HepG2 (cell line): ENCODE results near the gene PLCB2. TPM values are rescaled to one million over a fixed set of nuclear protein-coding genes. Genes with fewer than 3 reads are reported as not detected.

Experiments
- ATAC-seq: fragments of 200-7000 bp; cut with Tn5 transposase; 3 replicates; pipeline ENCODE4 v1.9.1; 2020; ENCODE audit warnings: mild to moderate bottlenecking, moderate library complexity
- BruUV-seq: library from RNA; stranded (reverse); fragments of 400-500 nt; replicated peaks from 2 replicates; lab custom pipeline; 2021; lab: Mats Ljungman, UMichigan
- CTCF ChIA-PET: fragments of 300-600 bp; formaldehyde crosslinking; extraction: SDS; loops from one replicate; lab custom pipeline; 2021; ENCODE audit warnings: low total read pairs, inconsistent platforms, low intra/inter-chr PET ratio; lab: Yijun Ruan, JAX
- POLR2A ChIA-PET: fragments of 350-600 bp; sonication (Branson Sonifier 250); formaldehyde crosslinking; loops from one replicate; lab custom pipeline; 2020; ENCODE audit warnings: antibody characterized with exemption, inconsistent platforms; lab: Yijun Ruan, JAX
- DNase-seq: peaks from one replicate; pipeline ENCODE4 v3.0.0-alpha.2; 2015; ENCODE audit warnings: low spot score
- FAIRE-seq: peaks from 3 replicates; lab custom pipeline; 2011; peaks lifted over from hg19 to GRCh38; lab: Jason Lieb, UNC
- H2AFZ ChIP-seq: one replicate; pipeline ENCODE4 v1.6.1; 2011; ENCODE audit warnings: low read length, inconsistent platforms
- H3K27ac ChIP-seq: fragments of 300-600 bp; 3 replicates; pipeline ENCODE4 v1.8.0; 2011; ENCODE audit warnings: mixed run types, mild to moderate bottlenecking, mixed read lengths, low read length, inconsistent platforms; ENCODE audit not compliant: insufficient read depth; ENCODE audit errors: extremely low read length
- H3K27me3 ChIP-seq, 2 experiments: fragments of 200-600 bp in 1 of 2; 2 replicates in 1 of 2; 3 replicates in 1 of 2; pipeline versions ENCODE4 v1.6.0 to v1.8.0; 2011; ENCODE audit warnings: low read length in 2 of 2, mild to moderate bottlenecking in 2 of 2, moderate library complexity in 2 of 2, inconsistent platforms in 1 of 2; ENCODE audit not compliant: insufficient read depth in 2 of 2, control insufficient read depth in 1 of 2
- H3K36me3 ChIP-seq, 2 experiments: fragments of 200-600 bp in 1 of 2; replicated peaks in 1 of 2; 2 replicates in 1 of 2; 3 replicates in 1 of 2; pipeline versions ENCODE4 v1.5.1 to v1.8.0; 2011; ENCODE audit warnings: low read length in 2 of 2, inconsistent platforms in 1 of 2; ENCODE audit not compliant: insufficient read depth in 2 of 2, control insufficient read depth in 1 of 2
- H3K4me1 ChIP-seq: 2 replicates; pipeline ENCODE4 v1.5.1; 2012; ENCODE audit warnings: low read length, inconsistent platforms; ENCODE audit not compliant: insufficient read depth
- H3K4me2 ChIP-seq: 2 replicates; pipeline ENCODE4 v1.6.0; 2011; ENCODE audit warnings: low read depth, low read length, inconsistent platforms
- H3K4me3 ChIP-seq, 3 experiments: fragments of 200-600 bp in 1 of 3; sonication (generic), shearing (Covaris generic) in 1 of 3; replicated peaks in 1 of 3; 2 replicates each; pipeline ENCODE4 v1.5.1; 2011 to 2016; ENCODE audit warnings: low read length in 3 of 3, inconsistent platforms in 2 of 3, low read depth in 2 of 3, mild to moderate bottlenecking in 2 of 3, control low read depth in 1 of 3, mixed read lengths in 1 of 3; ENCODE audit not compliant: insufficient read depth in 1 of 3
- H3K79me2 ChIP-seq: one replicate; pipeline ENCODE4 v1.6.1; 2011; ENCODE audit warnings: low read length, inconsistent platforms; ENCODE audit not compliant: insufficient read depth
- H3K9ac ChIP-seq: 2 replicates; pipeline ENCODE4 v1.6.0; 2011; ENCODE audit warnings: mild to moderate bottlenecking, low read depth, low read length, inconsistent platforms; ENCODE audit not compliant: insufficient read depth
- H3K9me3 ChIP-seq: 2 replicates; pipeline ENCODE4 v1.5.1; 2012; ENCODE audit warnings: mild to moderate bottlenecking, low read length
- H4K20me1 ChIP-seq: 2 replicates; pipeline ENCODE4 v1.6.0; 2011; ENCODE audit warnings: inconsistent platforms, mild to moderate bottlenecking, low read length, moderate library complexity; ENCODE audit not compliant: insufficient read depth
- CENPT ChIP-seq: sonication (generic); formaldehyde crosslinking; IDR thresholded peaks from 2 replicates; pipeline ENCODE4 v1.8.0; 2022; ENCODE audit warnings: low read depth, mild to moderate bottlenecking, moderate library complexity, missing genetic modification reagents
- E2F2 ChIP-seq: sonication (generic); formaldehyde crosslinking; IDR thresholded peaks from 2 replicates; pipeline ENCODE4 v1.4.0; 2020; ENCODE audit warnings: missing genetic modification reagents, borderline replicate concordance
- FOXA3 ChIP-seq: IDR thresholded peaks from 2 replicates; pipeline ENCODE4 v1.6.1; 2016; ENCODE audit warnings: missing genetic modification reagents, missing compliant biosample characterization
- HMG20A ChIP-seq: IDR thresholded peaks from 2 replicates; pipeline ENCODE4 v1.6.1; 2016; ENCODE audit warnings: borderline replicate concordance
- IRX3 ChIP-seq: sonication (generic); formaldehyde crosslinking; IDR thresholded peaks from 2 replicates; pipeline ENCODE4 v1.8.1; 2023; ENCODE audit warnings: mild to moderate bottlenecking, low read depth, missing genetic modification reagents, borderline replicate concordance
- NR0B2 ChIP-seq: sonication (generic); formaldehyde crosslinking; IDR thresholded peaks from 2 replicates; pipeline ENCODE4 v1.4.0; 2020; ENCODE audit warnings: mild to moderate bottlenecking, missing genetic modification reagents
- SRF ChIP-seq: IDR thresholded peaks from 2 replicates; pipeline ENCODE4 v1.6.1; 2011; ENCODE audit warnings: mild to moderate bottlenecking, low read depth, low read length, moderate library complexity
- TMF1 ChIP-seq: sonication (generic); formaldehyde crosslinking; IDR thresholded peaks from 2 replicates; pipeline ENCODE4 v1.8.1; 2022; ENCODE audit warnings: low read depth, missing genetic modification reagents
- ZNF367 ChIP-seq: sonication (generic); formaldehyde crosslinking; IDR thresholded peaks from 2 replicates; pipeline ENCODE4 v1.4.0; 2020; ENCODE audit warnings: missing genetic modification reagents, borderline replicate concordance
- ZNF652 ChIP-seq: IDR thresholded peaks from 2 replicates; pipeline ENCODE4 v1.6.1; 2016; ENCODE audit warnings: low read depth, borderline replicate concordance
- ZNF747 ChIP-seq: sonication (generic); formaldehyde crosslinking; IDR thresholded peaks from 2 replicates; pipeline ENCODE4 v1.8.1; 2023; ENCODE audit warnings: missing genetic modification reagents, mild to moderate bottlenecking, borderline replicate concordance
- WGBS: methylation state at CpG from one replicate; pipeline ENCODE4 v1.1.6; 2017; ENCODE audit warnings: low lambda C conversion rate; 5-methylcytosine and 5-hydroxymethylcytosine counted together
- in situ Hi-C: cut with HindIII; loops from 2 replicates; pipeline ENCODE4 v1.10.0; 2017; ENCODE audit warnings: low pct_unique_long_range_greater_than_20kb; ENCODE audit not compliant: extremely low pct_ligation_motif_present
- intact Hi-C: fragments of 100-400 bp; cut with micrococcal nuclease; formaldehyde crosslinking; loops from one replicate; pipeline ENCODE4 v1.10.0; 2022; ENCODE audit not compliant: unreplicated experiment
- polyA plus RNA-seq, 8 experiments: library from polyadenylated mRNA; depleted of rRNA in 3 of 8; stranded (reverse) in 7 of 8; unstranded in 1 of 8; fragments of >200 nt; fragmentation: Illumina TruSeq in 4 of 8; extraction: Trizol in 4 of 8; gene quantifications; 2 replicates each; pipeline versions ENCODE4 v1.2.1 to v1.2.3, GENCODE V29; 2011 to 2016; ENCODE audit warnings: low read depth in 4 of 8, missing spikeins in 1 of 8, mixed read lengths in 1 of 8; ENCODE audit not compliant: insufficient read depth in 1 of 8
- total RNA-seq, 5 experiments: library from RNA; depleted of rRNA; stranded (reverse); fragments of >200 nt; fragmentation: Illumina TruSeq; extraction: Trizol; gene quantifications; 2 replicates each; pipeline ENCODE4 v1.2.3, GENCODE V29; 2016; ENCODE audit warnings: low read depth in 1 of 5

PLCB2 gene
- total and polyA plus RNA-seq, 2 of the 13 experiments (the other 11 are each of a cell fraction or from before 2014, with no cell fraction given), result 0.11 TPM; not detected in 1

- Histone ChIP-seq H3K27me3 (peaks cover under 1 to 11% of the 10 kb centered on the region in 2 experiments; a peak in 2 of 5 replicates), H3K79me2 (no peaks in the 10 kb centered on the region), H3K4me3 (no peak overlapping the region), H3K36me3 (no peaks in the 10 kb centered on the region), H4K20me1 (no peaks in the 10 kb centered on the region), H3K9ac (no peak overlapping the region), H3K27ac (no peak overlapping the region), H3K4me2 (no peak overlapping the region), H3K4me1 (peaks cover 40% of the 10 kb centered on the region), H3K9me3 (no peaks in the 10 kb centered on the region), H2AFZ (no peak overlapping the region)
- no peak for ATAC-seq
- no peak for FAIRE-seq
- CTCF ChIA-PET, result interaction anchor here (1.1 to 4.6 kb wide), 4 partner anchors 18 to 101 kb away, joined by 5 to 19 read pairs (median 10); partner anchors contain the start of gene CCDC9B
- POLR2A ChIA-PET, result no interaction called here
- in situ Hi-C loops, result no loop called here
- intact Hi-C loops, result loop anchor here (5.0 kb wide), 1 partner anchor 102 kb away; no protein-coding TSS in a partner anchor
- BruUV-seq, result no TSS peak
- WGBS, result no CpG with 5 or more reads among the region's 1 CpG
- no peak for TF ChIP-seq ZNF747 (CRISPR knock-in tag)
- peak; percentile 29 for DNase-seq
Observed at GRCh38 chr15:40320409-40320808, 12.7 kb upstream of the PLCB2 start.

DNA sequence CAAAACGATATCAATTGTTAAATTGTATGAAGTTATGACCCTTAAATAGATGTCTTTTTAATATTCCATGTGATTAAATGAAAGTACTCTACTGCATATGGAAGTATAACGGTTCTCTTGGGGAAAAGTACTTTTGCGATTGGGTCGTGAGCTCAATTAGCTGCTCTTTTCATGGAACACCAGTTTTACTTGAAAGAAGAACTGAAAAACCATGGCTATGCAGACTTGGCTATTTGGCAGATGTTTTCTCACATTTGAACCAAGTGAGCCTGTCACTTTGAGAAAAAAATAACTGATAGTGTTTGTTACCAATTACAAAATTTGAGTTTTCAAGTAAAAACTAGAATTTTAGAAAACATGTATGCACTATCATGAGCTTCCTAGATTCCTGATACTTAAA lies 9.8 kb upstream of the PLCB2 start:
- H3K79me2 ChIP-seq, result no peaks in the 10 kb centered on the region

More for the DNA sequence above, 9.8 kb upstream of the PLCB2 start:
- Histone ChIP-seq H3K27me3 (peaks cover 1 to 29% of the 10 kb centered on the region in 2 experiments; a peak in 2 of 5 replicates), H3K4me3 (no peak overlapping the region), H3K9ac (no peak overlapping the region), H3K4me1 (peaks cover 23% of the 10 kb centered on the region), H3K4me2 (no peak overlapping the region)
- 15% methylated on average over 4 of the region's 4 CpGs for WGBS
- FAIRE-seq, result no peak
- DNase-seq, result no peak
- TF ChIP-seq IRX3 (CRISPR knock-in tag) (no peak), TMF1 (CRISPR knock-in tag) (no peak), HMG20A (CRISPR knock-in tag) (no peak), FOXA3 (no peak), E2F2 (CRISPR knock-in tag) (no peak), SRF (no peak), ZNF367 (CRISPR knock-in tag) (no peak), CENPT (CRISPR knock-in tag) (no peak), NR0B2 (CRISPR knock-in tag) (no peak), ZNF652 (CRISPR knock-in tag) (no peak)
- TF ChIP-seq, all 625 proteins: peak for 0
- no TSS peak for BruUV-seq
- Histone ChIP-seq H3K27ac (no peak overlapping the region), H4K20me1 (no peaks in the 10 kb centered on the region), H2AFZ (no peak overlapping the region), H3K9me3 (no peaks in the 10 kb centered on the region), H3K36me3 (no peaks in the 10 kb centered on the region)
- intact Hi-C loops (no loop called here), in situ Hi-C loops (no loop called here)
- CTCF ChIA-PET, result no interaction called here
- no peak for ATAC-seq
- POLR2A ChIA-PET, result no interaction called here
